Epithelial cell of esophagus (primary cell): ENCODE measurements around the gene GPATCH4.

Source experiments
- DNase-seq: peaks from one replicate; pipeline ENCODE4 v3.0.0; 2010; ENCODE audit warnings: low read depth
- H3K4me3 ChIP-seq: 2 replicates; pipeline ENCODE4 v1.5.1; 2011; ENCODE audit warnings: mild to moderate bottlenecking, low read length, control low read depth
- TF ChIP-seq, protein P1 (sequence below): IDR thresholded peaks from 2 replicates; pipeline ENCODE4 v1.5.1; 2011; ENCODE audit warnings: low read depth, mild to moderate bottlenecking, low read length, control low read depth, inconsistent platforms; ENCODE audit not compliant: insufficient read depth; ENCODE audit errors: missing control alignments

GPATCH4 gene

DNA sequence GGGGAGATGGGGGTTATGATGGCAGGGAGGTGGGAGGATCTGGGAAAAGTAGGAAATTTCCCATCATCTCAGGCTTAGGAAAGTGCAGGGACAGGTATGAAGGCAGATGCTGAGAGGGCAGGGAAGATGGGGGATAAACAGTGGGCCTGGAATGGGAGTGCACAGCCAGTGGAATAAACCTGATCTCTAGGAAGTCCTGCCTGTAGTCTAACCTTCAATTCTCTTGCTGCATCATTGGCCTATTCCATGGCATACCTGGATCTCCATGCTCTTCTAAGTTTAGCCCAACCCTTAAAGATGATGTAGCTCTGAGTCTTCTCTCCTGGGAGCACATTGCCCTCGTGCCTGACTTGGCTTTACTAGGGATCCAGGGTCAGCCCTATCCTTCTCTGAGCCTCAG lies 43.4 kb upstream of the GPATCH4 start:
- H3K4me3 ChIP-seq = no peak overlapping the region
- TF ChIP-seq, protein P1, sequence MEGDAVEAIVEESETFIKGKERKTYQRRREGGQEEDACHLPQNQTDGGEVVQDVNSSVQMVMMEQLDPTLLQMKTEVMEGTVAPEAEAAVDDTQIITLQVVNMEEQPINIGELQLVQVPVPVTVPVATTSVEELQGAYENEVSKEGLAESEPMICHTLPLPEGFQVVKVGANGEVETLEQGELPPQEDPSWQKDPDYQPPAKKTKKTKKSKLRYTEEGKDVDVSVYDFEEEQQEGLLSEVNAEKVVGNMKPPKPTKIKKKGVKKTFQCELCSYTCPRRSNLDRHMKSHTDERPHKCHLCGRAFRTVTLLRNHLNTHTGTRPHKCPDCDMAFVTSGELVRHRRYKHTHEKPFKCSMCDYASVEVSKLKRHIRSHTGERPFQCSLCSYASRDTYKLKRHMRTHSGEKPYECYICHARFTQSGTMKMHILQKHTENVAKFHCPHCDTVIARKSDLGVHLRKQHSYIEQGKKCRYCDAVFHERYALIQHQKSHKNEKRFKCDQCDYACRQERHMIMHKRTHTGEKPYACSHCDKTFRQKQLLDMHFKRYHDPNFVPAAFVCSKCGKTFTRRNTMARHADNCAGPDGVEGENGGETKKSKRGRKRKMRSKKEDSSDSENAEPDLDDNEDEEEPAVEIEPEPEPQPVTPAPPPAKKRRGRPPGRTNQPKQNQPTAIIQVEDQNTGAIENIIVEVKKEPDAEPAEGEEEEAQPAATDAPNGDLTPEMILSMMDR = no peak
- DNase-seq = no peak

DNA sequence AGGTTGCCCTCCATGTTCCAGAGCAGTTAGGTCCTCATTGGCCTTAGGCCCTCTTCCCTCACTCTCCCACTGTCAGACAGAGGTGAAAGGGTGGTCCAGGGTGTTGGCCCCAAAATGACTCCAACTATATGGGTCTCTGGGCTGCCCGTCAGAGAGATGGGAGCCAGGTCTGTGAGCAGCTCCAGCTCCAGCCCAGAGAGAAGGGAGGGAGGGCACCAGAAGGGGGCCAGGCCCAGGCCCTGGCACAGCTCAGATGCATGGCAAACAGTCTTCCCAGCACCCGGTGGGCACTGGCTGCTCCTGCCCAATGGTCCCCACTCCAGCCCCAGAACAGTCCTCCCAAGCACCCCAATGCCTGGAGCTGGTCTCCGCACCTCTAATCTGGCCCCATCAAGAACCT lies 42.9 kb upstream of the GPATCH4 start:
- DNase-seq = no peak
- H3K4me3 ChIP-seq = no peak overlapping the region
- TF ChIP-seq, protein P1 = no peak

DNA sequence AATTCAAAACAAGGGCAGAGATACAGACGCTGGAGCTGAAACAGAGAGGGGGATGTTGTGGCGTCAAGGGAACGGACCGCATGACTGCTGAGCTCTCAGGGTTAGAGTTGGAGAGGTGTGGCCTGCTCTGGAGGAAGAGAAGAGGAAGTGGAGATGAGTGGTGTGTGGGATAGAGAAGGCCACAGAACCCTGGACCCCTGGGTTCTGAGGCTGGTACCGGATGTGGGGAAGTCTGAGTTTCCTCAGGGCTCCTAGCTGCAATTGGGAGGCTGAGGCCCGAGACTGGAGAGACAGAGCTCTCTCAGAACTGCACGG lies 42.5 kb upstream of the GPATCH4 start:
- DNase-seq = no peak

DNA sequence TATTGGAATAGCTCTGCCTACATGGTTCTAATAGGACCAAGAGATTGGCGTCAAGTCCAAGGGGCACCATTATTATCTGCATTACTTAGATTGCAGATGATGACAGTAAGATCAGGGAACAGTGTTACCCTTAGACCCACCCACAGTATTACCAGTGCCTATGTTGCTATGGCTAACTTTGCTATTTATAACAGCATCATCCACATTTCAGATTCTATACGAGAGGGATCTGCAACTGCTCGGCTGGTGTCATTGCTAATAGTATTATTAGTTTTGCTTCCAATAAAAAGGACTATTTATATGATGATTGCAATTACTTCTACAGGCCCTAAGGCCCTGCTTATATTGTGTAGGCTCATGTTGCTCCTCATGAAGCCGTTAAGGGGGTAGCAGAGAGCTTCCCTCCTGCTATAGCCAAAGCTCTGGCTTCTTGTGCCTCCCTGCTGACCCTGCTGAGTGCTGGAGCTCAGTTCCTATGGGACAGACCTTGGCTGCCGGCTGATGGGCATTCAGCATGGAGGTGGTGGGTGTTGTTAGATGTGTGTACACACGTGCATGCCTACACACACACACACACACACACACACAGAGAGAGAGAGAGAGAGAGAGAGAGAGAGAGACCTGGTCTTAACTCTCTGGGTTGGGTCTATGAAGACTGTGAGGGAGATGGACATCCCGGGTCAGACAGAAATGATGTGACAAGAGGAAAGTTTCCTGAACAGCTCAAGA lies 41.9 kb upstream of the GPATCH4 start:
- no peak for DNase-seq
- TF ChIP-seq, protein P1 = no peak
- H3K4me3 ChIP-seq = no peak overlapping the region

More for the DNA sequence above, 42.5 kb upstream of the GPATCH4 start:
- TF ChIP-seq, protein P1 = no peak
- H3K4me3 ChIP-seq = no peak overlapping the region

DNA sequence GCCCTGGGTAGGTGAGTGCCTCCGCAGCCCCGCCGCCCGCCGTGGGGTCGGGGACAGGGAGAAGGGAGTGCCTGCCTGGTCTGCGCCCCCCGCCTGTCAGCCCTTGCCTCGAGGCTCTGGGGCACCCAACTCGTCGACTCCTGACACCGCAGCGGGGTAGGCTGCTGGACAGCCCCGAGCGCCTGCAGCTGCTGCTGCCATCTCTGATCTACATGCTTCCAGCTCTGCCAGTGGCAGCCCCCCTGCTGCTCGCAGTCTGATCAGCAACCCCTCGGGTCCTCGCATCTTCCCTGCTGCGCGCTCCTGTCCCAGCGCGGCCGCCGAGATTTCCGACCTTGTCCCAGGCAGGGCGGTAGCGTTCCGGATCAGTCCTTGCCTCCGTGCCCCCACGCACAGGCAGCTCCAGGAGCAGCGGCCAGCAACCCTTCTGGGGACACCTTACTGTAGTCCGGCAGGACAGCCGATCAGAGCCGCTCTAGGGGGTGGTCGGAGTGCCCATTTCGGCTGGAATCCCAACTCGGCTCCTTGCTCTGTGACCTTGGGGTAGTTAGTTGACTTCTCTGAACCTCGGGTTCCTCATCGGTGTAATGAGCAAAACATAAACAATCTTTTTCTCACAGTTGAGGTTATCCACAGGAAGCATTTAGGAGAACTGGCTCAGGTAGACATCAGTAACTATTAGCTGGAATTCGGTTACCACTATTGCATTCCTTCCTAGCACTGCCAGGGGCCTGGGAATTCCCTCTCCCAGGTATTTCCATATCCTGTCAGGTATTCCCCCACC lies 41.2 kb upstream of the GPATCH4 start:
- no peak overlapping the region for H3K4me3 ChIP-seq
- TF ChIP-seq, protein P1 = no peak
- DNase-seq = no peak

DNA sequence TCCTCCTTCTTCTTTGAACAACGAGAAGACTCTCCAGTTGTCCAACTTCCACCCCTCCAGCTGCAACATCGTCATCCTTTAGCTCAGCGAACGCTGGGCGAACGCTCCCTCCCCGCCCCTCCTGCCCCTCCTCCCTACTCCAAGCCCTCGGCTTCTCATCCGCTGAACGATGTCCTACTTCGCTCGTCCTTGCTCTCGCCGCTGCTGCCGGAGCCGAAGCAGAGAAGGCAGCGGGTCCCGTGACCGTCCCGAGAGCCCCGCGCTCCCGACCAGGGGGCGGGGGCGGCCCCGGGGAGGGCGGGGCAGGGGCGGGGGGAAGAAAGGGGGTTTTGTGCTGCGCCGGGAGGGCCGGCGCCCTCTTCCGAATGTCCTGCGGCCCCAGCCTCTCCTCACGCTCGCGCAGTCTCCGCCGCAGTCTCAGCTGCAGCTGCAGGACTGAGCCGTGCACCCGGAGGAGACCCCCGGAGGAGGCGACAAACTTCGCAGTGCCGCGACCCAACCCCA lies 40.5 kb upstream of the GPATCH4 start, which contains the start of gene BCAN:
Gene BCAN (plus strand): TSS at position 357 of the 504 bp plus-strand sequence. CDS start 3,938 bp downstream, outside the sequence.
- TF ChIP-seq, protein P1 = no peak
- no peak within 1 kb of the TSS for H3K4me3 ChIP-seq
- no peak for DNase-seq
